WERI-Rb-1 (cell line): ENCODE data around the gene WDR31.

Source experiments
- DNase-seq: peaks from one replicate; pipeline ENCODE4 v3.0.0-alpha.2; 2020
- H3K27ac ChIP-seq: fragments of 250-450 bp; sonication (Bioruptor Pico); 2 replicates; pipeline ENCODE4 v1.5.1; 2020; ENCODE audit warnings: mild to moderate bottlenecking, moderate library complexity
- H3K27me3 ChIP-seq: fragments of 250-450 bp; sonication (Bioruptor Pico); 2 replicates; pipeline ENCODE4 v1.5.1; 2021; ENCODE audit warnings: mild to moderate bottlenecking, low read depth, moderate library complexity; ENCODE audit not compliant: insufficient read depth, severe bottlenecking
- H3K36me3 ChIP-seq: fragments of 250-450 bp; sonication (Bioruptor Pico); 2 replicates; pipeline ENCODE4 v1.5.1; 2020; ENCODE audit warnings: mild to moderate bottlenecking, moderate library complexity
- H3K4me3 ChIP-seq: 2 replicates; pipeline ENCODE4 v1.5.1; 2011; ENCODE audit warnings: low read depth, mild to moderate bottlenecking, control low read depth, low read length
- H3K9me3 ChIP-seq: fragments of 250-450 bp; sonication (Bioruptor Pico); 2 replicates; pipeline ENCODE4 v1.5.1; 2021; ENCODE audit warnings: mild to moderate bottlenecking, moderate library complexity; ENCODE audit not compliant: severe bottlenecking
- TF ChIP-seq, protein P1 (sequence below): IDR thresholded peaks from 2 replicates; pipeline ENCODE4 v1.5.1; 2011; ENCODE audit warnings: low read depth, mild to moderate bottlenecking, control low read depth, inconsistent platforms, low read length

WDR31 gene

DNA sequence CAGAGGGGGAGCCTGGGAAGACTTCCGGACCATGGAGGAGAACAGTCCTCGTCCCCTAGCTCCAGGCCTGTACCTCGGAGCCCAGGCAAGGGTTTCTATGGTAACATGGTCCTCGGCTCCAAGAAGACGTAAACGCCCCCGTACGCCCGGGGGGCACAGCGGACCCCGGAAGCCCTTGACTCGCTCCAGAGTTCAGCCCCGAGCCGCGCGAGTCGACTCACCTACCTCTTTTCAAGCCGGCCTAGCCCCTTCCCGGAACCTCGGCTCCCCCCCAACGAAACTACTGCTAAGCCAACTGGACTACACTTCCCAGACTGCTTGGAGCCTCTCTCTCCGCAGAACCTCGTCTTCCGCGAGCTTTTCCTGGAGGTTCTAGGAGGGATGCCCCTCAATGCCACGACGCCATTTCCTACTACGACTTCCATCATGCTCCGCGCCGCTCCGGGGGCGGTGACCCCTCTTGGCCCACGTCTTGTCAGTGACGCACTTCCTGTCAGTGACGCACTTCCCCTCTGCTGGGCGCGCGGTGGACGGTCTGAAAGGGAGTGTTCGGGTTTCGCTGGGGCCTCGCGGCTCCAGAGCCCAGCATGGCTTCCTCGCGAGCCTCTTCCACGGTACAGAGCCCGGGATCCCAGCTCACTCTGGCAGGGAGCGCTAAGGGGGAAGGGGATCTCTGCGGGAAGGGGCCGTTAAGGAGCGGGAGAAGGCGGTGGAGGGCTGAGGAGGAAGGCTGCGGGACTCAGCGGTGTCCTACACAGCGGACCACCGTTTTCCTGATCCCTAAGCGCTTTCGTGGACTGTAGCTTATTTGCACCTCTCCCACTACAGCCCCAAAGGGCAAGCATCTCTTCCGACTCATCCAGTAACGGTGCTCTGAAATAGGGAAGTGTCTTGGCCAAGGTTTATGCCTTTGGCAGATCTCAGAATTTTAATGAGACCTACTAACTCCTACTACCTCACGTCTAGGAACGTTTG, 64.6 kb downstream of the WDR31 start, which contains the start of the genes CDC26 and PRPF4:
Gene CDC26, minus strand, starts transcription at position 416 of the 975 bp plus-strand sequence. CDS start 3,065 bp downstream, outside the sequence.
Gene PRPF4, plus strand, starts transcription at position 502 of the 975 bp plus-strand sequence. Its CDS starts 86 bp downstream, at position 588.
- peak; percentile 99 for DNase-seq
- TF ChIP-seq, protein P1, sequence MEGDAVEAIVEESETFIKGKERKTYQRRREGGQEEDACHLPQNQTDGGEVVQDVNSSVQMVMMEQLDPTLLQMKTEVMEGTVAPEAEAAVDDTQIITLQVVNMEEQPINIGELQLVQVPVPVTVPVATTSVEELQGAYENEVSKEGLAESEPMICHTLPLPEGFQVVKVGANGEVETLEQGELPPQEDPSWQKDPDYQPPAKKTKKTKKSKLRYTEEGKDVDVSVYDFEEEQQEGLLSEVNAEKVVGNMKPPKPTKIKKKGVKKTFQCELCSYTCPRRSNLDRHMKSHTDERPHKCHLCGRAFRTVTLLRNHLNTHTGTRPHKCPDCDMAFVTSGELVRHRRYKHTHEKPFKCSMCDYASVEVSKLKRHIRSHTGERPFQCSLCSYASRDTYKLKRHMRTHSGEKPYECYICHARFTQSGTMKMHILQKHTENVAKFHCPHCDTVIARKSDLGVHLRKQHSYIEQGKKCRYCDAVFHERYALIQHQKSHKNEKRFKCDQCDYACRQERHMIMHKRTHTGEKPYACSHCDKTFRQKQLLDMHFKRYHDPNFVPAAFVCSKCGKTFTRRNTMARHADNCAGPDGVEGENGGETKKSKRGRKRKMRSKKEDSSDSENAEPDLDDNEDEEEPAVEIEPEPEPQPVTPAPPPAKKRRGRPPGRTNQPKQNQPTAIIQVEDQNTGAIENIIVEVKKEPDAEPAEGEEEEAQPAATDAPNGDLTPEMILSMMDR: no peak
- Histone ChIP-seq H3K36me3 (peaks cover 68% of the 10 kb centered on the region), H3K9me3 (no peaks in the 10 kb centered on the region), H3K27ac (peak within 1 kb of the TSS; percentile 91), H3K4me3 (peak within 1 kb of the TSS; percentile 72), H3K27me3 (no peaks in the 10 kb centered on the region)

DNA sequence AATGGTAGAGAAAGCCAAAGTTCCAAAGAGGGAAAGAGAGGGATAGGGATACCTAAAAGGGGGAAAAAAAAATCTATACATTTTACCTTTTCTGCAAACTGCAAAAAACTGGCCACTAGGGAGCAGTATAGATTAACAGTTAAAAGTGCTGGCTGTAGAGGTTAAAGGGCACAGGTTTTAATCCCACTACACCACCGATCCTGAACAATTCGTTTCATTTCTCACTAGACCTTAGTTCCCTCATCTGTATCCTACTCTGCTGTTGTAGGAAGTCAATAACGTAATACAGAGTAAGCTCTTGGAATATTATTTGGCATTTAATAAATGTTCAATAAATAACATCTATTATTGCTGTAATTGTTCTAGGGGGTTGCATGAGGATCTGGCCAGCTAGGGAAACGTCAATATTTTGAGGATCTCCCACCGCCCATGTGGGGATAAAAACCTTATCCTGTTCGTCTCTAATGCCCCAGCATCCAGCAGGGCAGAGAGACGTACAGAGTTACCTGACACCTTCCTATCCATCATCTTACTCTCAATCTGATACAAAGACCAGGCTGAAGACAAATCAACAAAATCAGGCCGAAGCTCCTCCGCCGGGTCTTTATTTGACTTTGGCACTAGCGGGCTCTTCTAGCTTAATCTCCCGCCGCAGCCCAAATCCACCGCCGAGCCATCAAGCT, 65.5 kb downstream of the WDR31 start:
- Histone ChIP-seq H3K27me3 (no peaks in the 10 kb centered on the region), H3K4me3 (peak overlapping the region; percentile 72), H3K9me3 (no peaks in the 10 kb centered on the region), H3K27ac (peak overlapping the region; percentile 91), H3K36me3 (peaks cover 63% of the 10 kb centered on the region)
- TF ChIP-seq, protein P1: peak; percentile 56
- DNase-seq: peak; percentile 51

DNA sequence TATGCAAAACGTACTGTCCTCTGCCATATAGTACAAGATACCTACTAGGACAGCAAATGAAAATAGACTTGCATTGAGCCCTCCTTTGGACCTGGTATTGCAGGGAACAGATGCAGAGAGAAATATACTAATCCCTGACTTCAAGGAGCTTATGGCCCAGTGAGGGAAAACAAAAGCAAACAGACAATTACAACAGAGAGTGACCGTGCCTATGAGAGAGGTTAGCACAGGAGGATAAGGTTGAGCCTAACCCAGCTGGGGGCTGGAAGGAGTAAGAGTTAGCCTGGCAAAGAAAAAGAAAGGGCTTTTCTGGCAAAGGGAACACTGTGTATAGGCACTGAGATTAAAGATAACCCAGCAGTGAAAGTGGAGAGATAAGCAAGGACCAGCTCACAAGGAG, 70.2 kb downstream of the WDR31 start:
- peak; percentile 50 for DNase-seq
- Histone ChIP-seq H3K36me3 (peaks cover 60% of the 10 kb centered on the region), H3K27ac (peak overlapping the region; percentile 13; the same call in 1 of the 2 replicates), H3K4me3 (no peak overlapping the region), H3K9me3 (no peaks in the 10 kb centered on the region), H3K27me3 (no peaks in the 10 kb centered on the region)
- TF ChIP-seq, protein P1: no peak

DNA sequence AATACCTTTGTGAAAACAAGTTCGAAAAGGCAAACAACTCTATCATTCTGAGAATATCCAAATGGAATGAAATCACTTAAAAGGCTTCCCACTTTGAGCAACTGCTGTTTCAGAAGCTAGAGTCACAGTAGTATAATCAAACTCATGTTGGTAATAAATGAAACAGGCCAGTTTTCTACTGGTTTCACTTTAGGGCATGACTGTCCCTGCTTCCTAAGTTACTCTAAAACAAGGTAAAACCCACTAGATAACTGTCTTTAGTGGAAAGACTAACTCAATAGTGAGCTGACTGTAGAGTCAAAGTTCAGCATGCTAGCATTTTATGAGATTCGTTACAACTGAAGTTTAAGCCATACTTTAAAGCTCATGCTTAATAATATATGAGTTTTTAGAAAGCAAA, 70.7 kb downstream of the WDR31 start:
- H3K9me3 ChIP-seq: no peaks in the 10 kb centered on the region
- TF ChIP-seq, protein P1: no peak
- no peak overlapping the region for H3K27ac ChIP-seq
- no peak for DNase-seq
- peaks cover 60% of the 10 kb centered on the region for H3K36me3 ChIP-seq
- H3K27me3 ChIP-seq: no peaks in the 10 kb centered on the region
- no peak overlapping the region for H3K4me3 ChIP-seq

DNA sequence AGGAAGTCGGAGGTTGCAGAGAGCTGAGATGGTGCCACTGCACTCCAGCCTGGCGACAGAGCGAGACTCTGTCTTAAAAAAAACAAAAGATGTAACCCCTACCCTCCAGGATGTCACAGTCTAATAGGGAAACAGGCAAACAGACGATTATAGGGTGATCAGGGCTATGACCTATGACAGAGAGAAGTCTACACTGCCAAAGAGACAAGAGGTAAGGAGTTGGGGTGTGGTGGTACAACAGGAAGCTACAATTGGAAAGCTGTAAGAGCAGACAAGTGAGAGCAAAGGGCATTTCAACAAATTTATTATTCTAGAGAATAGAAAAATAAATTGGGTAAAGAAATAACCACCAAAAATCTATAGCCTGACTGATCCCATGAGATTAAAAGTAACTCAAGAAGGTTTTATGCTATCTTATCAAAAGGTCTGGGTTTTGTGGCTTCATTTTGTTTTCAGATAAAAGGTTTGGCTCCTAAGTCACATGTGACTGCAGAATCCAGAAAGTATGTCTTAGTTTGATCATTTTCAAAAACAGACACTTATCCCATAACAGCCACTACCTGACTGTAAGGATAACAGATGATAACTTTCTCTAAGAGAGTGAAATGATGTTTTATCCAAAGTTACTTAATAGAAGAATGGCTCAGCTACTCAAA, 72.0 kb downstream of the WDR31 start:
- H3K36me3 ChIP-seq: peaks cover 57% of the 10 kb centered on the region
- H3K4me3 ChIP-seq: no peak overlapping the region
- TF ChIP-seq, protein P1: no peak
- DNase-seq: no peak
- no peaks in the 10 kb centered on the region for H3K9me3 ChIP-seq
- no peak overlapping the region for H3K27ac ChIP-seq
- H3K27me3 ChIP-seq: no peaks in the 10 kb centered on the region
